ENCODE measurements around the gene PTCHD1.

The PTCHD1 gene

DNA sequence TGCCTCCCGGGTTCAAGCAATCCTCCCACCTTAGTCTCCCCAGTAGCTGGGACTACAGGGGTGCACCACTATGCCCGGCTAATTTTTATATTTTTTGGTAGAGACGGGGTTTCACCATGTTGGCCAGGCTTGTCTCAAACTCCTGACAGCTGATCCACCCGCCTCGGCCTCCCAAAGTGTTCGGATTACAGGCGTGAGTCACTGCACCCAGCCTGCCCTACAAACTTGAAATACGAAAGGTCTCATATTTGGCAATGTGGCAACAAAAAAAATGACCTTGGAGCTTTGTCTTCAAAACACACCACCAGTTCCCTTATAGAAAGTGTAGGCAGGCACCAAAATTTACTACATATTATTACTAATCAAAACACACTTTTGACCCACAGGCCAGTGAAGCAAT lies 22.9 kb upstream of the PTCHD1 start:
- CTCF ChIA-PET: no interaction called here
- DNase-seq (ENCODE audit: low spot score): no peak
- POLR2A ChIA-PET (ENCODE audit: low non-redundant PET): no interaction called here
- TF ChIP-seq, protein P1, sequence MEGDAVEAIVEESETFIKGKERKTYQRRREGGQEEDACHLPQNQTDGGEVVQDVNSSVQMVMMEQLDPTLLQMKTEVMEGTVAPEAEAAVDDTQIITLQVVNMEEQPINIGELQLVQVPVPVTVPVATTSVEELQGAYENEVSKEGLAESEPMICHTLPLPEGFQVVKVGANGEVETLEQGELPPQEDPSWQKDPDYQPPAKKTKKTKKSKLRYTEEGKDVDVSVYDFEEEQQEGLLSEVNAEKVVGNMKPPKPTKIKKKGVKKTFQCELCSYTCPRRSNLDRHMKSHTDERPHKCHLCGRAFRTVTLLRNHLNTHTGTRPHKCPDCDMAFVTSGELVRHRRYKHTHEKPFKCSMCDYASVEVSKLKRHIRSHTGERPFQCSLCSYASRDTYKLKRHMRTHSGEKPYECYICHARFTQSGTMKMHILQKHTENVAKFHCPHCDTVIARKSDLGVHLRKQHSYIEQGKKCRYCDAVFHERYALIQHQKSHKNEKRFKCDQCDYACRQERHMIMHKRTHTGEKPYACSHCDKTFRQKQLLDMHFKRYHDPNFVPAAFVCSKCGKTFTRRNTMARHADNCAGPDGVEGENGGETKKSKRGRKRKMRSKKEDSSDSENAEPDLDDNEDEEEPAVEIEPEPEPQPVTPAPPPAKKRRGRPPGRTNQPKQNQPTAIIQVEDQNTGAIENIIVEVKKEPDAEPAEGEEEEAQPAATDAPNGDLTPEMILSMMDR (conservative IDR thresholded peaks at IDR 0.05; ENCODE audit: low read depth): no peak
- H3K27ac ChIP-seq: no peak overlapping the region

DNA sequence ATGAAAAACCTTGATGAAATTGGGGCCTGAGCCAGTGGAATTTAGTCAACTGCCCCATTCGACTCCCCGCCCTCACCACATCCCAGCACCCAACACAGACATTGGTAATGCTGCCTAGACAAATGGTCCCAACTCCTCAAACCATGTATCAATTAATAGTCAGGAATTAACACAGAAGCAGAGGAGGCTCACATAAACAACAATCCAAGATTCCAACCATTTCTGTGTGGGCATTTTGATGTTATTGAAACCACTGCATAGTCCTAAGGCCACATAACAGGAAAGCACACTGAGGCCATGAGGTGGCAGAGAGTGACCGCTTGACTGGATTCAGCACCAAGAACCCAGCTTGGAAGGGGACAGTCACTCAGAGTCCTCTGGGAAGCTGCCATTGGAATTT lies 22.5 kb upstream of the PTCHD1 start:
- TF ChIP-seq, protein P1 (conservative IDR thresholded peaks at IDR 0.05; ENCODE audit: low read depth): no peak
- ChIA-PET POLR2A (ENCODE audit: low non-redundant PET) (no interaction called here), CTCF (no interaction called here)
- no peak overlapping the region for H3K27ac ChIP-seq
- DNase-seq (ENCODE audit: low spot score): no peak

DNA sequence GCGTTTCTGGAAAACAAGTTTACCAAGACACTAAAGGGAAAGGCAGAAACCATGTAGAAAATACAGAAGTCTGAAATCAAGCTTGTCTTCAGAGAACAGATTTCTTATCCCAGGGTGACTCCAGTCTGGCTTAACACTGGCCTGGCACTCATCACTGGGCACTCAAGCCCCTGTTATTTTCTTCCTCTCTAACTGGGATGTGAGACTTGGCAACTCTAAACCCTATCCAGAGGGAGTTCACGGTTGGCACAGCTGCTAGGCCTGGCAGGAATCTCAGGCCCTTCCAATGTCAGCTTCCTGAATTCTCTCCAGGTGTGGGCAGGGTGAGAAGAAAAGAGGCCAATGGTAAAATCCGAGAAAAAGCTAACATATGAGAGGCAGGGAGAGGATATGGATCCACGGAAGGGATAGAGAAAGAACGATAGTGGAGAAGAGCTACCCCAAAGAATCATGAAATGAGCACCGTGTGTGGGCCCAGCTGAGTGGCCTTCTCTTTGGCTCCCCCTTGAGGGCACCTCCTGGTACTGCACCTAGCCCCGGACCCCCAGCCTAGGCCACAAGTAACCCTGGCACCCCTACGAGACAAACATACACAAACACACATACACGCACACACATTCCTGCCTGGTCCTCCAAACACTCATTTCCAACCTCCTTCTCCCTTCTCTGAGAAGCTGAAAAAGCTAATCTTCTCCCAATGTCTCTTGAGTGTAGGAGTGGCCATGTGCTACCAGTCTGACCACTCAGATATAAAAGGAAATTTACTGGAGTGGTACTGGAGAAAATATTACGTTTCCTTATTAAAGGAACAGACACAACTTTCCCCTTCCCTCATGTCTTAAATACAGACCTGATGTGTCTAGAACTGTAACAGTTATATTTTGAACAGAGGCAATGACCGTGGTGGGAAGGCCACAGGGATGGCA lies 16.6 kb upstream of the PTCHD1 start:
- H3K27ac ChIP-seq: no peak overlapping the region
- CTCF ChIA-PET: interaction anchor here (0.5 to 1.0 kb wide), 8 partner anchors 8 to 349 kb away, joined by 3 to 4 read pairs (median 3); no protein-coding TSS in a partner anchor
- TF ChIP-seq, protein P1 (conservative IDR thresholded peaks at IDR 0.05; ENCODE audit: low read depth): peak; percentile 67
- DNase-seq (ENCODE audit: low spot score): peak; percentile 24
- POLR2A ChIA-PET (ENCODE audit: low non-redundant PET): no interaction called here

DNA sequence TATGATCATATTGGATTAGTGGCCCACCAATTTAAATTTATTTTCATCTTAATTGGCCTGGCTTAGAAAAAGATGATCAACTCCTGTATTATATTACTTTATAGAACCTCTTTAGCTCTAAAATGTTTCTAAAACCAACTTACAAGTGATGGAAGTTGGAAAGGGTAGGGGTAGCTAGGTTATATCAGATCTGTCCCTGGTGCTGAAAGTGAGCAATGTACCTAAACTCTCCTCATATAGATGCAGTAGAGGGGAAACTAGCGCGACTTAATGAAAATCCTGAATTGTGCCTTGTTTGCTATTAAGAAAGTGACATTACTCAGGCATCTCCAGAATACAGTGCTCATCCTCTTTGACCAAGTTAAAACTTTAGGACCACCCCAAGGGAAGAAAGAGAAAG lies 7.5 kb upstream of the PTCHD1 start:
- POLR2A ChIA-PET (ENCODE audit: low non-redundant PET): no interaction called here

DNA sequence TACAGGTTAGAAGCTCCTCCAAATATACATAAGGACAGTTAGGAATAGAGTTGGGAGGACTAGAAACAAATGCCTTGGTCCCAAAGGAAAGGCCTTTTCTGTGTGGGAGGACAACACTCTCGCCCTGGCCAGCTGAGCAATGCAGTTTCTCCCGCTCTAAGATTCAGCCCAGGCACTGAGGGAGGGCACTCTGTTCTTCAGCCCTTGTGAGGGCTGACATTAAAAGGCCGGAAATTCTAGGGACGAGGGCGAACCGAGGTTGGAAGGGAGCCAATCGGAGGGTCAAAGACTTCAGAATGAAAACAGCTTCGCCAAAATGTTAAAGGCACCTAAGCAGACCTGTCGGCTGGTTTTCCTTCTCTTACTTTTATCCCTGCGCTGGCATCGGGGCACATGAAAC lies 2.9 kb upstream of the PTCHD1 start:
- CTCF ChIA-PET: no interaction called here
- DNase-seq (ENCODE audit: low spot score): no peak
- POLR2A ChIA-PET (ENCODE audit: low non-redundant PET): no interaction called here
- TF ChIP-seq, protein P1 (conservative IDR thresholded peaks at IDR 0.05; ENCODE audit: low read depth): no peak
- H3K27ac ChIP-seq: no peak overlapping the region

More for the DNA sequence above, 7.5 kb upstream of the PTCHD1 start:
- no peak for DNase-seq (ENCODE audit: low spot score)
- TF ChIP-seq, protein P1 (conservative IDR thresholded peaks at IDR 0.05; ENCODE audit: low read depth): no peak
- CTCF ChIA-PET: no interaction called here
- H3K27ac ChIP-seq: no peak overlapping the region

DNA sequence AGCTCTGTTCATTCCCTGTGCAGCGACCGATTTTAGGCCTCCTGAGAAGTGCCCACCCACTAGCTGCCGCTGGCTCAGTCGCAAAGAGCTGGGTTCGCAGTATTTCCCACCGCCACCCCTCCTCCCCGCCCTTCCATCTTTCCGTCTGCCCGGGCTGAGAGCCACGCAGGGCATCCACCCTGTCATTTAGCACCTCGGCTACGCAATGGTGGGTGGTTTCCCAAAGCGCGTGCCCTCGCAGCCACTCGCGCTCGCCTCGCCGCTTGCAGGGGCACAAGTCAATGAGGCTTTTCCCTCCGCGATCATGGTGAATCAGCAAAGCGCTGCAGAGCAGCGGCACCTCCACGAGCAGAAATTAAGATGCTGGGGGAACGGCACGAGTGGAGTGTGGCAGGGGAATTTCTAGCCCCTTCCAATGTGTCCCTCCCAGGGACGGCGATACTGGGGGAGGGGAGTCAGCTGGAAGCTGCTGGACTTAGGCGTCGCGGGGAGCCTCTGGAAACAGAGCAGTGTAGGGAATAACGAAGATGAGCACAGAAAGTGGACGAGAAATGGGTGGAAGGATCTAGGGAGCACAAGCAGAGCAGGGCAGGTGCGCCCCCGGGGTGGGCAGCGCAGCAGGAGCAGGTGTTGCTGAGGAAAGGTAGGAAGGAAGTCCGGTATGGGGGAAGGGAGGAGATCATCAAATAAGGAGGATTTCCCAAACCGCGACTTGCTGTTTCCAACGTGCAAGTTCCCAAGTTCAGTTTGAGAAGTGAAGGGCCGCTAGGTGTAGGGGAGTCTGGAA lies 2.4 kb upstream of the PTCHD1 start:
- no peak overlapping the region for H3K27ac ChIP-seq
- ChIA-PET CTCF (interaction anchor here (0.7 kb wide), 1 partner anchor 34 kb away, joined by 3 read pairs; no protein-coding TSS in a partner anchor), POLR2A (ENCODE audit: low non-redundant PET) (no interaction called here)
- no peak for DNase-seq (ENCODE audit: low spot score)
- TF ChIP-seq, protein P1 (conservative IDR thresholded peaks at IDR 0.05; ENCODE audit: low read depth): no peak
